ENCODE data around the gene MCOLN1.

DNA sequence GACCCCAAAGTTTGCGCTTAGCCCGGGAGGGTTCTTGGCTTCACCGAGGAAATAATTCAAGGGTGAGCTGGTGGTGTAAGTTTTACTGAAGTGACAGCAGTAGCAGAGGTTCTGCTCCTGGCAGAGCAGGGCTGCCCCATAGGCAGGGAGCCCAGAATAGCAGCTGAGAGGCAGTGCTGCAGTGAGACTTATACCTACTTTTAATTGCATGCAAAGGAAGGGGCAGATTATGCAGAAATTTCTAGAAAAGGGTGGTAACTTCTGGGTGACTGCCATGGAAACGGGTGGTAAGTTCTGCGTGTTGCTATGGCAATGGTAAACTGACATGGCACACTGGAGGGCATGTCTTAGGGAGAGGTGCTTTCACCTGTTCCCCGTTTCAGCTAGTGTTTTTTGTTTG, 55.7 kb downstream of the MCOLN1 start:
- TF ChIP-seq POLR2A (IDR thresholded peaks at IDR 0.05; ENCODE audit: low read depth, low read length): no peak
- TF ChIP-seq RFX5 (IDR thresholded peaks at IDR 0.05; ENCODE audit: low read depth, low read length): no peak
- TF ChIP-seq, protein P1, sequence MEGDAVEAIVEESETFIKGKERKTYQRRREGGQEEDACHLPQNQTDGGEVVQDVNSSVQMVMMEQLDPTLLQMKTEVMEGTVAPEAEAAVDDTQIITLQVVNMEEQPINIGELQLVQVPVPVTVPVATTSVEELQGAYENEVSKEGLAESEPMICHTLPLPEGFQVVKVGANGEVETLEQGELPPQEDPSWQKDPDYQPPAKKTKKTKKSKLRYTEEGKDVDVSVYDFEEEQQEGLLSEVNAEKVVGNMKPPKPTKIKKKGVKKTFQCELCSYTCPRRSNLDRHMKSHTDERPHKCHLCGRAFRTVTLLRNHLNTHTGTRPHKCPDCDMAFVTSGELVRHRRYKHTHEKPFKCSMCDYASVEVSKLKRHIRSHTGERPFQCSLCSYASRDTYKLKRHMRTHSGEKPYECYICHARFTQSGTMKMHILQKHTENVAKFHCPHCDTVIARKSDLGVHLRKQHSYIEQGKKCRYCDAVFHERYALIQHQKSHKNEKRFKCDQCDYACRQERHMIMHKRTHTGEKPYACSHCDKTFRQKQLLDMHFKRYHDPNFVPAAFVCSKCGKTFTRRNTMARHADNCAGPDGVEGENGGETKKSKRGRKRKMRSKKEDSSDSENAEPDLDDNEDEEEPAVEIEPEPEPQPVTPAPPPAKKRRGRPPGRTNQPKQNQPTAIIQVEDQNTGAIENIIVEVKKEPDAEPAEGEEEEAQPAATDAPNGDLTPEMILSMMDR (conservative IDR thresholded peaks at IDR 0.05; ENCODE audit: low read depth, low read length): no peak
- TF ChIP-seq SMC3 (IDR thresholded peaks at IDR 0.05; ENCODE audit: low read depth, low read length): no peak
- TF ChIP-seq RAD21 (IDR thresholded peaks at IDR 0.05; ENCODE audit: low read length): no peak
- TF ChIP-seq MAFK (IDR thresholded peaks at IDR 0.05; ENCODE audit: low read depth, low read length): no peak
- no peak for TF ChIP-seq CEBPB (IDR thresholded peaks at IDR 0.05; ENCODE audit: low read depth, low read length)
- TF ChIP-seq MXI1 (IDR thresholded peaks at IDR 0.05; ENCODE audit: borderline replicate concordance, low read depth, low read length): no peak
- TF ChIP-seq, protein P2, sequence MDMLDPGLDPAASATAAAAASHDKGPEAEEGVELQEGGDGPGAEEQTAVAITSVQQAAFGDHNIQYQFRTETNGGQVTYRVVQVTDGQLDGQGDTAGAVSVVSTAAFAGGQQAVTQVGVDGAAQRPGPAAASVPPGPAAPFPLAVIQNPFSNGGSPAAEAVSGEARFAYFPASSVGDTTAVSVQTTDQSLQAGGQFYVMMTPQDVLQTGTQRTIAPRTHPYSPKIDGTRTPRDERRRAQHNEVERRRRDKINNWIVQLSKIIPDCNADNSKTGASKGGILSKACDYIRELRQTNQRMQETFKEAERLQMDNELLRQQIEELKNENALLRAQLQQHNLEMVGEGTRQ (IDR thresholded peaks at IDR 0.05; ENCODE audit: low read depth, low read length): no peak
- TF ChIP-seq, protein P3, sequence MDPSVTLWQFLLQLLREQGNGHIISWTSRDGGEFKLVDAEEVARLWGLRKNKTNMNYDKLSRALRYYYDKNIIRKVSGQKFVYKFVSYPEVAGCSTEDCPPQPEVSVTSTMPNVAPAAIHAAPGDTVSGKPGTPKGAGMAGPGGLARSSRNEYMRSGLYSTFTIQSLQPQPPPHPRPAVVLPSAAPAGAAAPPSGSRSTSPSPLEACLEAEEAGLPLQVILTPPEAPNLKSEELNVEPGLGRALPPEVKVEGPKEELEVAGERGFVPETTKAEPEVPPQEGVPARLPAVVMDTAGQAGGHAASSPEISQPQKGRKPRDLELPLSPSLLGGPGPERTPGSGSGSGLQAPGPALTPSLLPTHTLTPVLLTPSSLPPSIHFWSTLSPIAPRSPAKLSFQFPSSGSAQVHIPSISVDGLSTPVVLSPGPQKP (IDR thresholded peaks at IDR 0.05; ENCODE audit: borderline replicate concordance, low read depth, low read length): no peak
- no peak for TF ChIP-seq BHLHE40 (IDR thresholded peaks at IDR 0.05; ENCODE audit: low read depth, low read length)
- no peak for TF ChIP-seq RCOR1 (IDR thresholded peaks at IDR 0.05; ENCODE audit: insufficient replicate concordance, low read length)
- TF ChIP-seq NFE2L2 (IDR thresholded peaks at IDR 0.05; ENCODE audit: low read depth, low read length): no peak

Data from IMR-90 (cell line).